ENCODE results near the gene RNF146. TPM values are rescaled to one million over a fixed set of nuclear protein-coding genes. Genes with fewer than 3 reads are reported as not detected.
A peak's percentile ranks its signal among the peaks of the same experiment; 100 is the strongest.
"Not testable (repeated sequence)": the region's sequence is repeated elsewhere in the genome, so short reads cannot be mapped to it uniquely, and the experiment has no call there.

The RNF146 gene
- total and polyA plus RNA-seq, 2 experiments from 2014 or later, result 28.8 to 48.9 TPM

DNA sequence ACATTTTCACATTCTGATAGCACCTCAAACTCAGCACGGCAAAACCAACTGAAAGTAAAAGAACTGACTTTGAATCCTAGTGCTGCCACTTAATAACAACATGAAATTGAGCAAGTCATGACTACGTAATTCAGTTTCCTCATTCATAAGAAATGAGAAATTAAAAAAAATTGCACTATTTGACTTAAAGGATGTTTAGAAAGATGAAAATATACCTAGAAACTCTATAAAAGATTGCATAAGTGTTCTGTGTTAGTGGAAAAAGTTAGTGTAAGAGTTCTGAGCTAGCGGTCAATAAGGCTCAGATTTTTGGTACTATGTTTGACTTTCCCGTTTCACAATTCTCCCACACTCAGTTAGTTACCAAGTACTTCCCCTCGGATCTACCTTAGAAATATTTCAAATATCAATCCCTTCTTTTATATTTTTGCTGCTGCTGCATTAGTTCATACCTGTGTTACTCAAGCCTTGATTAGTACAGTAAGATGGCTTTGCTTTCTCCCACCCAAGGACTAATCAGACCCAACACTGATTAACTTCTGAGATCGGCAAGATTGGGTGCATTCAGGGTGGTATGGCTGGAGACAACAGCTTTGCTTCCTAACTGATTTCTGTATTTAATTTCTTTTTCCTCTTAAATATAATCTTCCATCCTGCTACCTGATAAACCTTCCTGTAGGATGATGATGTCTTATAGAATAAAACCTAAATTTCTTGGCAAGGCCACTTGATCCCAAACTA, 50.9 kb downstream of the RNF146 start:
- DNase-seq (ENCODE audit: low spot score), result no peak
- peak overlapping the region; percentile 7 for H3K27ac ChIP-seq
- no peak overlapping the region for H3K4me3 ChIP-seq
- TF ChIP-seq EZH2phosphoT487 (IDR thresholded peaks at IDR 0.05; ENCODE audit: low read depth, severe bottlenecking, unreplicated experiment) (no peak), EZH2 (IDR thresholded peaks at IDR 0.05; ENCODE audit: borderline replicate concordance) (no peak)
- TF ChIP-seq, protein P1, sequence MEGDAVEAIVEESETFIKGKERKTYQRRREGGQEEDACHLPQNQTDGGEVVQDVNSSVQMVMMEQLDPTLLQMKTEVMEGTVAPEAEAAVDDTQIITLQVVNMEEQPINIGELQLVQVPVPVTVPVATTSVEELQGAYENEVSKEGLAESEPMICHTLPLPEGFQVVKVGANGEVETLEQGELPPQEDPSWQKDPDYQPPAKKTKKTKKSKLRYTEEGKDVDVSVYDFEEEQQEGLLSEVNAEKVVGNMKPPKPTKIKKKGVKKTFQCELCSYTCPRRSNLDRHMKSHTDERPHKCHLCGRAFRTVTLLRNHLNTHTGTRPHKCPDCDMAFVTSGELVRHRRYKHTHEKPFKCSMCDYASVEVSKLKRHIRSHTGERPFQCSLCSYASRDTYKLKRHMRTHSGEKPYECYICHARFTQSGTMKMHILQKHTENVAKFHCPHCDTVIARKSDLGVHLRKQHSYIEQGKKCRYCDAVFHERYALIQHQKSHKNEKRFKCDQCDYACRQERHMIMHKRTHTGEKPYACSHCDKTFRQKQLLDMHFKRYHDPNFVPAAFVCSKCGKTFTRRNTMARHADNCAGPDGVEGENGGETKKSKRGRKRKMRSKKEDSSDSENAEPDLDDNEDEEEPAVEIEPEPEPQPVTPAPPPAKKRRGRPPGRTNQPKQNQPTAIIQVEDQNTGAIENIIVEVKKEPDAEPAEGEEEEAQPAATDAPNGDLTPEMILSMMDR (IDR thresholded peaks at IDR 0.05; ENCODE audit: poor library complexity), result no peak
- H2AFZ ChIP-seq, result no peak overlapping the region
- 73% methylated on average over 6 of the region's 6 CpGs for WGBS (ENCODE audit: low lambda C conversion rate, missing lambda C conversion rate)
- H4K20me1 ChIP-seq (ENCODE audit: insufficient read depth, poor library complexity, severe bottlenecking), result no peaks in the 10 kb centered on the region
- no peaks in the 10 kb centered on the region for H3K9me3 ChIP-seq (ENCODE audit: low read depth)
- H3K36me3 ChIP-seq (replicated peaks; ENCODE audit: insufficient read depth, low read depth), result no peaks in the 10 kb centered on the region
- no peaks in the 10 kb centered on the region for H3K9me2 ChIP-seq (replicated peaks; ENCODE audit: insufficient read depth)
- H3K4me2 ChIP-seq, result no peak overlapping the region
- H3K27me3 ChIP-seq, result no peaks in the 10 kb centered on the region
- no peaks in the 10 kb centered on the region for H3K79me2 ChIP-seq
- H3K4me1 ChIP-seq (ENCODE audit: insufficient read depth), result no peaks in the 10 kb centered on the region

DNA sequence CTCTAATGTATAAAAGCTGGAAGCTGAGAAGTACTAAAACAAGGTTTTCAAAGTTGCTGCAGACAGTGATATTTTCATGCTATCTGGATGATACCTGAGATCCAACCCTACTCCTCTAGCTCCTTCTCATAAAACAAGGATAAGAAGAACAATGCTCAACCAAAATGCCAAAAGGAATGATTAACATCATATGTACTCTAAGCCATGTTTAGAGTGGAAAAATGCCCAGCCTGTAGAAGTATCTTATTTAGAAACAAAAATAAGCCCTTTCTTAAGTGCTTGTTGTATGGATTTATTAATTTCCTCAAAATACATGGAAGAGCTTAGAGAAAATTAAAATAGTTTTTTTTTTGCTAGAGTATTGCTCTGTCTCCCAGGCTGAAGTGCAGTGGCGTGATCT, 53.0 kb downstream of the RNF146 start:
- Histone ChIP-seq H3K27me3 (no peaks in the 10 kb centered on the region), H3K27ac (no peak overlapping the region)

DNA sequence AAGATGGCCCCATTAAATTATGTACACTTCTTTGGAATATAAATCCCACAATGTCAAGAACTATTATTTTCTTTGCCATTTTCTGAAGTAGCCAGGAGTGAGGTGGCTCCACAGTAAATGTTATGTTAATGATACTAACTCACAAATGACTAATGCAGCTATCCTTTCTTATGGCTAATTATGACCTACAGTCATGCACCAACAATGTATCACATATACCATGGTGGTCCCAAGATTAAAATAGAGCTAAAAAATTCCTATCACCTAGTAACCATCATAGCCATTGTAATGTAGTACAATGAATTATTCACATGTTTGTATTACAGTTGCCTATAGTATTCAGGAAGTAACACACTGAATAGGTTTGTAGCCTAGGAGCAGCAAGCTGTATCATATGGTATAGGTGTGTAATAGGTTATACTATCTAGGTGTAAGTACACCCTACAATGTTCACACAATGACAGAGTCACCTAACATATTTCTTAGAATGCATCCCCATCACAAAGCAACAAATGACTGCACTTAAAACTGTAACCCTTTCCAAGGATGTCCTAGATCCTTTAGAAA, 61.5 kb downstream of the RNF146 start:
- peaks cover 3% of the 10 kb centered on the region for H4K20me1 ChIP-seq (ENCODE audit: insufficient read depth, poor library complexity, severe bottlenecking)
- H3K36me3 ChIP-seq (replicated peaks; ENCODE audit: insufficient read depth, low read depth), result no peaks in the 10 kb centered on the region
- H3K9me3 ChIP-seq (ENCODE audit: low read depth), result no peaks in the 10 kb centered on the region
- TF ChIP-seq EZH2phosphoT487 (IDR thresholded peaks at IDR 0.05; ENCODE audit: low read depth, severe bottlenecking, unreplicated experiment) (no peak), EZH2 (IDR thresholded peaks at IDR 0.05; ENCODE audit: borderline replicate concordance) (no peak)
- TF ChIP-seq, protein P1 (IDR thresholded peaks at IDR 0.05; ENCODE audit: poor library complexity), result no peak
- no peaks in the 10 kb centered on the region for H3K27me3 ChIP-seq
- no peak overlapping the region for H3K27ac ChIP-seq
- no peak for DNase-seq (ENCODE audit: low spot score)
- H2AFZ ChIP-seq, result no peak overlapping the region
- no peak overlapping the region for H3K4me2 ChIP-seq
- peaks cover 31% of the 10 kb centered on the region for H3K79me2 ChIP-seq
- H3K9me2 ChIP-seq (replicated peaks; ENCODE audit: insufficient read depth), result no peaks in the 10 kb centered on the region
- H3K4me3 ChIP-seq, result no peak overlapping the region
- H3K4me1 ChIP-seq (ENCODE audit: insufficient read depth), result no peaks in the 10 kb centered on the region

More for the DNA sequence above, 53.0 kb downstream of the RNF146 start:
- no peak overlapping the region for H2AFZ ChIP-seq
- H3K36me3 ChIP-seq (replicated peaks; ENCODE audit: insufficient read depth, low read depth), result no peaks in the 10 kb centered on the region
- DNase-seq (ENCODE audit: low spot score), result no peak
- no peak overlapping the region for H3K4me3 ChIP-seq
- H3K9me2 ChIP-seq (replicated peaks; ENCODE audit: insufficient read depth), result no peaks in the 10 kb centered on the region
- TF ChIP-seq, protein P1 (IDR thresholded peaks at IDR 0.05; ENCODE audit: poor library complexity), result no peak
- TF ChIP-seq EZH2 (IDR thresholded peaks at IDR 0.05; ENCODE audit: borderline replicate concordance) (no peak), EZH2phosphoT487 (IDR thresholded peaks at IDR 0.05; ENCODE audit: low read depth, severe bottlenecking, unreplicated experiment) (no peak)
- H3K79me2 ChIP-seq, result peaks cover 5% of the 10 kb centered on the region
- H3K9me3 ChIP-seq (ENCODE audit: low read depth), result no peaks in the 10 kb centered on the region
- H4K20me1 ChIP-seq (ENCODE audit: insufficient read depth, poor library complexity, severe bottlenecking), result no peaks in the 10 kb centered on the region
- no peaks in the 10 kb centered on the region for H3K4me1 ChIP-seq (ENCODE audit: insufficient read depth)
- WGBS (ENCODE audit: low lambda C conversion rate, missing lambda C conversion rate), result 95% methylated on average over 1 of the region's 1 CpG
- no peak overlapping the region for H3K4me2 ChIP-seq

DNA sequence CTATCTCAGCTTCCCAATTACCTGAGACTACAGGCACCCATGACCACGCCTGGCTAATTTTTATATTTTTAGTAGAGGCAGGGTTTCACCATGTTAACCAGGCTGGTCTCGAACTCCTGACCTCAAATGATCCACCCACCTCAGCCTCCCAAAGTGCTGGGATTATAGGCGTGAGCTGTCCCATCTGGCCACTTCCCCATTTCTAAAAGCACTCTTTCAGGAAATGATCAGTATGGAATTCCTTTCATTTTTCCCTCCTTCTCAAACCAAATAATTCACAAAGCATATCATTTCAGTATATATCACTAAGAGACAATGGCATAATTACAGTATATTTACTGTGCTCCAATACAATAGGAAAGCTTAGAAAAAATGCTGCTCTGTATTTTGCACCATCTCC, 64.6 kb downstream of the RNF146 start:
- H3K4me3 ChIP-seq; H2AFZ ChIP-seq; H3K27me3 ChIP-seq; H3K9me2 ChIP-seq (replicated peaks; ENCODE audit: insufficient read depth); DNase-seq (ENCODE audit: low spot score); H3K27ac ChIP-seq; H3K4me1 ChIP-seq (ENCODE audit: insufficient read depth); H3K9me3 ChIP-seq (ENCODE audit: low read depth); H3K36me3 ChIP-seq (replicated peaks; ENCODE audit: insufficient read depth, low read depth); H3K4me2 ChIP-seq: not testable (repeated sequence)
- Histone ChIP-seq H3K79me2 (peaks cover 54% of the 10 kb centered on the region), H4K20me1 (ENCODE audit: insufficient read depth, poor library complexity, severe bottlenecking) (peaks cover 13% of the 10 kb centered on the region)
- 87% methylated on average over 3 of the region's 3 CpGs for WGBS (ENCODE audit: low lambda C conversion rate, missing lambda C conversion rate)
